Measurements from ENCODE around the gene ATP10A.

DNA sequence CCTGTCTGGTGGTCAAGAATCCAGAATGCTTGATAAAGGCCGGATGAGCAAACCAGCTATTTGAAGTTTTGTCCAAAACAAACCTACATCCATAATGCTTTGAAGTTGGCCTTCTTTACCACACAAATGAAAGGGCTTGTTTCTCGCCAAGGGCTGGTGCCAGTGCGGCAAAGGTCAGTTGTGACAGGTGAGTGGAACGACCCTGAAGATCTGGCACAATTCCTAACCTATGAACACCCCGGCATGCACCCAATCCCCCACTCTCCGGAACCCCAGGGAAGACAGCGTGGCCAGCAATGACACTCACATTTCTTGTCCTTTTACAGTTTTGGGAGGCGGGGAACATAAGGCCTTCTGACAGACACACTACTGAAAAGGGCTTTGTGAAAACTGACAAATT lies 90.6 kb downstream of the ATP10A start:
- TF ChIP-seq, protein P1, sequence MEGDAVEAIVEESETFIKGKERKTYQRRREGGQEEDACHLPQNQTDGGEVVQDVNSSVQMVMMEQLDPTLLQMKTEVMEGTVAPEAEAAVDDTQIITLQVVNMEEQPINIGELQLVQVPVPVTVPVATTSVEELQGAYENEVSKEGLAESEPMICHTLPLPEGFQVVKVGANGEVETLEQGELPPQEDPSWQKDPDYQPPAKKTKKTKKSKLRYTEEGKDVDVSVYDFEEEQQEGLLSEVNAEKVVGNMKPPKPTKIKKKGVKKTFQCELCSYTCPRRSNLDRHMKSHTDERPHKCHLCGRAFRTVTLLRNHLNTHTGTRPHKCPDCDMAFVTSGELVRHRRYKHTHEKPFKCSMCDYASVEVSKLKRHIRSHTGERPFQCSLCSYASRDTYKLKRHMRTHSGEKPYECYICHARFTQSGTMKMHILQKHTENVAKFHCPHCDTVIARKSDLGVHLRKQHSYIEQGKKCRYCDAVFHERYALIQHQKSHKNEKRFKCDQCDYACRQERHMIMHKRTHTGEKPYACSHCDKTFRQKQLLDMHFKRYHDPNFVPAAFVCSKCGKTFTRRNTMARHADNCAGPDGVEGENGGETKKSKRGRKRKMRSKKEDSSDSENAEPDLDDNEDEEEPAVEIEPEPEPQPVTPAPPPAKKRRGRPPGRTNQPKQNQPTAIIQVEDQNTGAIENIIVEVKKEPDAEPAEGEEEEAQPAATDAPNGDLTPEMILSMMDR (conservative IDR thresholded peaks at IDR 0.05): no peak
- no peak for TF ChIP-seq ZFX (IDR thresholded peaks at IDR 0.05)
